Endothelial cell (in vitro differentiated cells): ENCODE measurements around the gene PKD2L1. TPM values are rescaled to one million over a fixed set of nuclear protein-coding genes. Genes with fewer than 3 reads are reported as not detected.
"Not testable (repeated sequence)": the region's sequence is repeated elsewhere in the genome, so short reads cannot be mapped to it uniquely, and the experiment has no call there.

Experiments used
- DNase-seq: peaks from one replicate; pipeline ENCODE4 v3.0.0; 2021; ENCODE audit warnings: low spot score
- H3K27ac Mint-ChIP-seq: one replicate; pipeline ENCODE4 v1.8.0; 2021; ENCODE audit warnings: mixed read lengths, inconsistent platforms; ENCODE audit not compliant: unreplicated experiment
- H3K27me3 Mint-ChIP-seq: one replicate; pipeline ENCODE4 v1.8.0; 2021; ENCODE audit warnings: mild to moderate bottlenecking, moderate library complexity, mixed read lengths, inconsistent platforms; ENCODE audit not compliant: unreplicated experiment
- H3K36me3 Mint-ChIP-seq: one replicate; pipeline ENCODE4 v1.8.0; 2021; ENCODE audit warnings: mild to moderate bottlenecking, low read depth, mixed read lengths, inconsistent platforms; ENCODE audit not compliant: unreplicated experiment
- H3K4me1 Mint-ChIP-seq: one replicate; pipeline ENCODE4 v1.8.0; 2021; ENCODE audit warnings: mild to moderate bottlenecking, mixed read lengths, inconsistent platforms; ENCODE audit not compliant: unreplicated experiment
- H3K4me3 Mint-ChIP-seq: one replicate; pipeline ENCODE4 v1.8.0; 2021; ENCODE audit warnings: mild to moderate bottlenecking, mixed read lengths, inconsistent platforms; ENCODE audit not compliant: unreplicated experiment
- H3K9me3 Mint-ChIP-seq: one replicate; pipeline ENCODE4 v1.8.0; 2021; ENCODE audit warnings: mixed read lengths, inconsistent platforms; ENCODE audit not compliant: unreplicated experiment
- CTCF ChIP-seq: fragments of 200-600 bp; sonication (generic); IDR thresholded peaks from one replicate; pipeline ENCODE4 v1.5.0; 2021; ENCODE audit warnings: antibody characterized with exemption; ENCODE audit not compliant: unreplicated experiment
- long read RNA-seq: library from polyadenylated mRNA; unstranded; transcript quantifications from one replicate; pipeline ENCODE4 v2.0.0, GENCODE V29; 2020; ENCODE audit not compliant: unreplicated experiment
- total RNA-seq: library from RNA; stranded (reverse); fragmentation: NEBNext Ultra II Directional; extraction: Animal tissue kit (Norgen Biotek cat#: 25700); gene quantifications from one replicate; pipeline ENCODE4 v1.2.1, GENCODE V29; 2021; ENCODE audit not compliant: unreplicated experiment

Gene PKD2L1
- total RNA-seq: 0.44 TPM
- long read RNA-seq: 0 reads

DNA sequence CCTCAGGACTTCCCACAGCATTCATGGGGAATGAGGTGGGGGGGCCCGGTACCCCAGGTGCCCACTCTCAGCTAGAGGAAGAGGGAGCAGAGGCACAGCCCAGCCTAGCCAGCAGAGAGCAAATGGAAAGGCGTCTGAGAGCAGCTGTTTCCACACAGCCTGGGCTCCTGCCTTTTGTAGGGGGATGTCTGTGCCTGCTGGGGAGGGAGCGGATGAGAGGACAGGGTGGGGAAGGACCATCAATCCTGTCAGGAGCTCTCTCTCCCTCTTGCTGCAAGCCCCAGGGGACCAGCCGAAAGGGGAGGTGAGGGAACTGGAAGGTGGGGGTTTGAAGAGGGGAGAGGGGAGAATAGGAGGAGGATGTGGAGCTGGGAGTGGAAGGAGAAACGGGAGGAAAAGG lies at the start of gene PKD2L1:
TSS of gene PKD2L1 (minus strand) at position 150 of the 400 bp plus-strand sequence. CDS start at position 25, 125 bp downstream.
- Mint-ChIP-seq H3K36me3 (no peaks in the 10 kb centered on the region), H3K4me3 (no peak within 1 kb of the TSS), H3K27ac (no peak within 1 kb of the TSS), H3K4me1 (peaks cover 16% of the 10 kb centered on the region), H3K9me3 (no peaks in the 10 kb centered on the region), H3K27me3 (peaks cover 3% of the 10 kb centered on the region)
- DNase-seq: no peak
- TF ChIP-seq CTCF: no peak

DNA sequence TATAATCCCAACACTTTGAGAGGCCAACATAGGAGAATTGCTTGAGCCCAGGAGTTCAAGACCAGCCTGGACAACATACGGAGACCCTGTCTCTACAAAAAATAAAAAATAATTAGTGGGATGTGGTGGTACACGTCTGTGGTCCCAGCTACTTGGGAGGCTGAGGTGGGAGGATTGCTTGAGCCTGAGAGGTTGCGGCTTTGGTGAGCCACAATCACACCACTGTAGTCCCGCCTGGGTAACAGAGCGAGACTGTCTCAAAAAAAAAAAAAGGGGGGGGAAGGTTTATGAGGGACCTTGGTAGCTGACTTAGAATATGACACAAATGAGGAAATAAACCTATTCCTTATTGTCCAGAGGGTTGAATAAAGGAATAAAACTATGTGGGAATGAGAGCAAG lies 47.8 kb upstream of the PKD2L1 start:
- no peak overlapping the region for H3K4me3 Mint-ChIP-seq
- peaks cover 10% of the 10 kb centered on the region for H3K4me1 Mint-ChIP-seq
- H3K9me3 Mint-ChIP-seq: no peaks in the 10 kb centered on the region
- DNase-seq: no peak
- no peak overlapping the region for H3K27ac Mint-ChIP-seq
- no peak for TF ChIP-seq CTCF
- peaks cover 2% of the 10 kb centered on the region for H3K27me3 Mint-ChIP-seq
- peaks cover 14% of the 10 kb centered on the region for H3K36me3 Mint-ChIP-seq

GRCh38 chr10:100376656-100377055 lies 46.6 kb upstream of the PKD2L1 start:
- H3K4me3 Mint-ChIP-seq, H3K36me3 Mint-ChIP-seq, H3K27me3 Mint-ChIP-seq, DNase-seq, H3K27ac Mint-ChIP-seq, H3K9me3 Mint-ChIP-seq, H3K4me1 Mint-ChIP-seq: not testable (repeated sequence)

GRCh38 chr10:100374677-100375353 lies 44.8 kb upstream of the PKD2L1 start:
- H3K27me3 Mint-ChIP-seq, H3K27ac Mint-ChIP-seq, DNase-seq, H3K36me3 Mint-ChIP-seq, H3K9me3 Mint-ChIP-seq, H3K4me3 Mint-ChIP-seq: not testable (repeated sequence)
- peaks cover 24% of the 10 kb centered on the region for H3K4me1 Mint-ChIP-seq

GRCh38 chr10:100374200-100374655 lies 44.2 kb upstream of the PKD2L1 start:
- Mint-ChIP-seq H3K27me3 (no peaks in the 10 kb centered on the region), H3K27ac (no peak overlapping the region), H3K4me3 (no peak overlapping the region), H3K9me3 (no peaks in the 10 kb centered on the region), H3K36me3 (peaks cover 4% of the 10 kb centered on the region), H3K4me1 (peaks cover 24% of the 10 kb centered on the region)
- no peak for TF ChIP-seq CTCF
- DNase-seq: no peak
